ENCODE results near the gene MAP3K15.
"Not testable (repeated sequence)": the region's sequence is repeated elsewhere in the genome, so short reads cannot be mapped to it uniquely, and the experiment has no call there.

MAP3K15 gene

DNA sequence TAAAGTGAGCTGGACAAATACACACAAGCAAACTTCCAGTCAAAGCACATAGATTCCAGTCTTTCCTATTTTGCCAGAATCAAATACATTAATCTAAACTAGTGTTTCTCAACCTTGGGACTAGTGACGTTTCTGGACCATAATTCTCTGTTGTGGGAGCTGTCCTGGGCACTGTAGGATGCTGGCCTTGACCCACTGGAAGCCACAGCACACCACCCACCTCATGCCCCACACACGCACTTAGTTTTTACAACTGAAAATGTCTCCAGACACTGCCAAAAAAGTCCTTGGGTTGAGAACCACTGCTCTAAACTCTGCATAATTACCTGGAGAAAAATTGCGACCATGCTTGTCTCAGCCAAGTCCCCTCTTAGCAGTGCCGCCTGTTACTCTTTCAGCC, 57.6 kb downstream of the MAP3K15 start:
- Histone ChIP-seq H3K9me3 (ENCODE audit: control insufficient read depth in 1 of 2, low read length in 2 of 2) (no peaks in the 10 kb centered on the region), H3K27me3 (ENCODE audit: low read depth, low read length) (no peaks in the 10 kb centered on the region), H3K36me3 (ENCODE audit: control insufficient read depth in 1 of 2, insufficient read depth in 2 of 2, low read length in 2 of 2) (no peaks in the 10 kb centered on the region), H3K4me3 (ENCODE audit: low read depth in 1 of 2, low read length in 2 of 2) (no peak overlapping the region), H3K27ac (ENCODE audit: low read length) (no peak overlapping the region), H3K4me1 (ENCODE audit: control insufficient read depth in 1 of 2, insufficient read depth in 2 of 2, low read length in 2 of 2) (no peaks in the 10 kb centered on the region)

DNA sequence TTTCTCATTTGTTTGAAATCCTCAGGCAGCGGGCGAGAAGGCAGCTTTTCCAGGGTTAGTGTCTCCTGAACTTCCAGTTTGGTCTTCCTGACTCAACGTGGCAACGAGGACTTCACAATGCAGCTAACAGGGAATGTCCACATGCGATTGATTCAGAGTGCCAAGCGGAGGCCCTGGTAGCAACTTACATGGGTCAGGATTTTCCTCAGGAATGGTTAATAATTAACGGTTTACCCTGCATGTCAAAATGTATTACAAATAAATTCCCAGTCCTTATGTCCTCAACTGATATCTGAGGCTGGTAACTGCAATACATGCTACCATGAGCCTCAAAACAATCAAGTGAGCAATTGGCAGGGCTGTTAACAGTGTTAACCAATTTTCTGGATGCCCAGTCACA, 67.2 kb downstream of the MAP3K15 start:
- no peak overlapping the region for H3K4me3 ChIP-seq (ENCODE audit: low read depth in 1 of 2, low read length in 2 of 2)
- no peaks in the 10 kb centered on the region for H3K4me1 ChIP-seq (ENCODE audit: control insufficient read depth in 1 of 2, insufficient read depth in 2 of 2, low read length in 2 of 2)
- no peak overlapping the region for H3K27ac ChIP-seq (ENCODE audit: low read length)
- H3K9me3 ChIP-seq (ENCODE audit: control insufficient read depth in 1 of 2, low read length in 2 of 2), result no peaks in the 10 kb centered on the region
- H3K36me3 ChIP-seq (ENCODE audit: control insufficient read depth in 1 of 2, insufficient read depth in 2 of 2, low read length in 2 of 2), result no peaks in the 10 kb centered on the region
- H3K27me3 ChIP-seq (ENCODE audit: low read depth, low read length), result no peaks in the 10 kb centered on the region

DNA sequence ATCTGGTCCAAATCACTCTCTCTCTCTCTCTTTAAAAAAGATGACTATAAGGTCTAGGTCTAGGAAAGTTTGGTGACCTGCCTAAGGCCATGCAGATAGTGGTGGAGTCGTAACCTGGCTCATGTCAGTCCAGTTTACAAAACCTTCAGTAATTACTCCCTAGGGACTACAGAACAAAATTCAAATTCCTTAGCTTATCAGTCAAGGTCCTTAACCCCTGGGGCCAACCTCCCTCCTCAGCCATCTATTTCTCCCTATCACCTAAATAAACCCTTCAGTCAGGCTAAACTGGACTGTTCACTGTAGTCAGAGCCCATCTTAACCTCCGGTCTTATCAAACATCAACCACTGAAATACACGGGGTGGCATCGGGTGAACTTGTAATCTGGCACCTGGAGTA, 68.9 kb downstream of the MAP3K15 start:
- H3K9me3 ChIP-seq (ENCODE audit: control insufficient read depth in 1 of 2, low read length in 2 of 2), result no peaks in the 10 kb centered on the region

DNA sequence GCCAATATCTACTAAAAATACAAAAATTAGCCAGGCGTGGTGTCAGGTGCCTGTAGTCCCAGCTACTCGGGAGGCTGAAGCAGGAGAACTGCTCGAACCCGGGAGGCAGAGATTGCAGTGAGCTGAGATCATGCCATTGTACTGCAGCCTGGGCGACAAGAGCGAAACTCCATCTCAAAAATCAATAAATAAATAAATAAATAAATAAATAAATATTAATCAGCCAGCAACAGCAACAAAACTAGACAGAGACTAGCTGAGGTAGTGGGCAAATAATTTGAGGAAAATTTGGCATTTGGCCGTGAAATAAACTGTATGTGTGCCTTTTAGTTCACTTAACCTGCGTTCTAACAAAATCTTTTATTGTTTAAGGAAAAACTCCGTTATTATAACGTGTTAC, 69.5 kb downstream of the MAP3K15 start:
- not testable (repeated sequence) for H3K27ac ChIP-seq (ENCODE audit: low read length); H3K4me1 ChIP-seq (ENCODE audit: control insufficient read depth in 1 of 2, insufficient read depth in 2 of 2, low read length in 2 of 2); H3K27me3 ChIP-seq (ENCODE audit: low read depth, low read length); H3K9me3 ChIP-seq (ENCODE audit: control insufficient read depth in 1 of 2, low read length in 2 of 2); H3K36me3 ChIP-seq (ENCODE audit: control insufficient read depth in 1 of 2, insufficient read depth in 2 of 2, low read length in 2 of 2); H3K4me3 ChIP-seq (ENCODE audit: low read depth in 1 of 2, low read length in 2 of 2)

More for the DNA sequence above, 68.9 kb downstream of the MAP3K15 start:
- H3K4me1 ChIP-seq (ENCODE audit: control insufficient read depth in 1 of 2, insufficient read depth in 2 of 2, low read length in 2 of 2), result no peaks in the 10 kb centered on the region
- H3K27me3 ChIP-seq (ENCODE audit: low read depth, low read length), result no peaks in the 10 kb centered on the region
- no peaks in the 10 kb centered on the region for H3K36me3 ChIP-seq (ENCODE audit: control insufficient read depth in 1 of 2, insufficient read depth in 2 of 2, low read length in 2 of 2)
- no peak overlapping the region for H3K27ac ChIP-seq (ENCODE audit: low read length)
- H3K4me3 ChIP-seq (ENCODE audit: low read depth in 1 of 2, low read length in 2 of 2), result no peak overlapping the region

DNA sequence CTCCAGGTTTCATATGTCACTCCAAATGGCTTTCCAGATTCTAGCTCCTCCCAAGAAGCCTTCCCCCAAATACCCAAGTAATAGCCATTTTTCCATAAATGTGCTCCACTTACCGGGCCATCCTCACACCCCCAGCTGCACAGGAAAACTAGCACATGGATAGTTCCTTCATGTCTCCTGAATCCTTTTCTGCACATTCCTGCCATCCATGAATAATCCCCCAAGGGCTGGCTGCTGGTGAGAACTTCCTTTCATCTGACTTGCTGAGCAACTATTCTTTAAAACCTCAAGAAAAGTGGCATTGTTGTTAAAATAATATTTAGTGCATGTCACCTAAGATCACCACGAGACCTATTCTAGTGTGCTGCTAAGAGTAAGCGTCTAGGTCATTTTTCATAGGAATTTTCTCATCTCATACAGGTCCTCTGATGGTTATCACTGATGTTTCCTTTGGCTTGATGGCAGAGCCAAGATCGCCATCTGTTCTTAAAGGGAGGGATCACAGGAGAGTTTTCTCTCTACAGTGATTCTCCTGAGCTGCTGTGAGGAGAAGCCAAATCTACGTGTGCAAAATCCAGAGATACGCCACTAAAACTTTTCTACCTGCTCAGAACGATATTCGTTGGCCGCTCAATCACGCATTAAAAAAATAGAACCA, 71.3 kb downstream of the MAP3K15 start:
- Histone ChIP-seq H3K36me3 (ENCODE audit: control insufficient read depth in 1 of 2, insufficient read depth in 2 of 2, low read length in 2 of 2) (no peaks in the 10 kb centered on the region), H3K4me3 (ENCODE audit: low read depth in 1 of 2, low read length in 2 of 2) (no peak overlapping the region), H3K27ac (ENCODE audit: low read length) (no peak overlapping the region), H3K27me3 (ENCODE audit: low read depth, low read length) (no peaks in the 10 kb centered on the region), H3K9me3 (ENCODE audit: control insufficient read depth in 1 of 2, low read length in 2 of 2) (no peaks in the 10 kb centered on the region), H3K4me1 (ENCODE audit: control insufficient read depth in 1 of 2, insufficient read depth in 2 of 2, low read length in 2 of 2) (no peaks in the 10 kb centered on the region)

DNA sequence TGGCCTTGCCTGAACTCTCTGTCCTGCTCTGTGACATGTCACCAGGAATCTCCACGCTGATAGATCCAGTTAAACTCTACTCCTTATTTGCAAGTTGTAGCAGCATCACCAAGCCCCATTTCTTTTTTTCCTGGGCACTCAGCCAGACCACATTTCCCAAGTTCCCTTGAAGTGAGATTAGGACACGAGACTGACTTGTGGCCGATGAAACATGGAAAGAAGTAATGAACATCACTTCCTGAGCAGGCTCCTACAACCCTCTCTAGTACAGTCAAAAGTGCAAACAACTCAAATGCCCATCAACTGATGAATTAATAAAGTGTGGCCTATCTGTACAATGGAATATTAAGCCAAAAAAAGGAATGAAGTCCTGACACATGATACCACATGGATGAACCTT, 74.6 kb downstream of the MAP3K15 start:
- H3K27me3 ChIP-seq (ENCODE audit: low read depth, low read length), result no peaks in the 10 kb centered on the region
- no peaks in the 10 kb centered on the region for H3K36me3 ChIP-seq (ENCODE audit: control insufficient read depth in 1 of 2, insufficient read depth in 2 of 2, low read length in 2 of 2)
- H3K9me3 ChIP-seq (ENCODE audit: control insufficient read depth in 1 of 2, low read length in 2 of 2), result no peaks in the 10 kb centered on the region
- no peaks in the 10 kb centered on the region for H3K4me1 ChIP-seq (ENCODE audit: control insufficient read depth in 1 of 2, insufficient read depth in 2 of 2, low read length in 2 of 2)
- no peak overlapping the region for H3K4me3 ChIP-seq (ENCODE audit: low read depth in 1 of 2, low read length in 2 of 2)
- no peak overlapping the region for H3K27ac ChIP-seq (ENCODE audit: low read length)

DNA sequence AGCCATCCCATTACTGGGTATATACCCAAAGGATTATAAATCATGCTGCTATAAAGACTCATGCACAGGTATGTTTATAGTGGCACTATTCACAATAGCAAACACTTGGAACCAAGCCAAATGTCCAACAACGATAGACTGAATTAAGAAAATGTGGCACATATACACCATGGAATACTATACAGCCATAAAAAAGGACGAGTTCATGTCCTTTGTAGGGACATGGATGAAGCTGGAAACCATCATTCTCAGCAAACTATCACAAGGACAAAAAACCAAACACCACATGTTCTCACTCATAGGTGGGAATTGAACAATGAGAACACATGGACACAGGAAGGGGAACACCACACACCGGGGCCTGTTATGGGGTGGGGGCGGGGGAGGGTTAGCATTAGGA, 92.6 kb downstream of the MAP3K15 start:
- not testable (repeated sequence) for H3K27ac ChIP-seq (ENCODE audit: low read length); H3K4me1 ChIP-seq (ENCODE audit: control insufficient read depth in 1 of 2, insufficient read depth in 2 of 2, low read length in 2 of 2); H3K9me3 ChIP-seq (ENCODE audit: control insufficient read depth in 1 of 2, low read length in 2 of 2); H3K27me3 ChIP-seq (ENCODE audit: low read depth, low read length); H3K36me3 ChIP-seq (ENCODE audit: control insufficient read depth in 1 of 2, insufficient read depth in 2 of 2, low read length in 2 of 2); H3K4me3 ChIP-seq (ENCODE audit: low read depth in 1 of 2, low read length in 2 of 2)

DNA sequence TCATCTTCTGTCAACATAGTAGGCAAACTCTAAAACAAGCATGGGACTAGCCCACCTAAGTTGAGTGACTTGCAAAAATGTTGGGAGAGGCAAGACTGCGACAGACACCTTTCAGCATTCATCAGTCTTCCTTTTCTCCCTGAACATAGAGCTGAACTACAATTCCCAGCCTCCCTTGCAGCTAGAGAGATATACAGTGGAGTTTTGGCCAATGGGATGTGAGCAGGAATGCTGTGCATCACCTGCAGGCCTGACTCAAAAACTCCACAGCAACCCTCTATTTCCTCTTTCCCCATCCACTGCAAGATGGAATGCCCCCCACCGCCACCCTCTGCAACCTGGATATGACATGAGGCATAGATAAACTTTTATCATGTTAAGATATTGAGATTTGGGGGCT, 105.0 kb downstream of the MAP3K15 start:
- no peaks in the 10 kb centered on the region for H3K4me1 ChIP-seq (ENCODE audit: control insufficient read depth in 1 of 2, insufficient read depth in 2 of 2, low read length in 2 of 2)

DNA sequence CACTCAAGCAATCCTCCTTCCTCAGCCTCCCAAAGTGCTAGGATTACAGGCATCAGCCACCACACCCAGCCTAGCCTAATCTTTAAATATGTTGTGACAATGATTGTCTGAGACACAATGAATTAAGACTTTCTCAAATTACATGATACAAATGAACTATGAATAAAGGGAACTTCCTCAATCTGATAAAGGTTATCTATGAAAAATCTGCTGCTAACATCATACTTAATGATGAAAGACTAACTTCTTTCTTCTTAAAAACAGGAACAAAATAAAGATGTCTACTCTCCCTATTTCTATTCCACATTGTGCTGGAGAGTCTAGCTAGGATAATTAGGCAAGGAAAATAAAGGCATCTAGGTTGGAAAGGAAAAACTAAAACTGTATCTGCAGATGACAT, 111.6 kb downstream of the MAP3K15 start:
- H3K9me3 ChIP-seq (ENCODE audit: control insufficient read depth in 1 of 2, low read length in 2 of 2), result no peaks in the 10 kb centered on the region
- no peak overlapping the region for H3K27ac ChIP-seq (ENCODE audit: low read length)
- H3K27me3 ChIP-seq (ENCODE audit: low read depth, low read length), result no peaks in the 10 kb centered on the region
- no peak overlapping the region for H3K4me3 ChIP-seq (ENCODE audit: low read depth in 1 of 2, low read length in 2 of 2)
- no peaks in the 10 kb centered on the region for H3K36me3 ChIP-seq (ENCODE audit: control insufficient read depth in 1 of 2, insufficient read depth in 2 of 2, low read length in 2 of 2)
- H3K4me1 ChIP-seq (ENCODE audit: control insufficient read depth in 1 of 2, insufficient read depth in 2 of 2, low read length in 2 of 2), result no peaks in the 10 kb centered on the region

More for the DNA sequence above, 105.0 kb downstream of the MAP3K15 start:
- Histone ChIP-seq H3K9me3 (ENCODE audit: control insufficient read depth in 1 of 2, low read length in 2 of 2) (peaks cover 0 to 3% of the 10 kb centered on the region in 2 donors), H3K27ac (ENCODE audit: low read length) (no peak overlapping the region), H3K4me3 (ENCODE audit: low read depth in 1 of 2, low read length in 2 of 2) (no peak overlapping the region), H3K36me3 (ENCODE audit: control insufficient read depth in 1 of 2, insufficient read depth in 2 of 2, low read length in 2 of 2) (no peaks in the 10 kb centered on the region), H3K27me3 (ENCODE audit: low read depth, low read length) (no peaks in the 10 kb centered on the region)

DNA sequence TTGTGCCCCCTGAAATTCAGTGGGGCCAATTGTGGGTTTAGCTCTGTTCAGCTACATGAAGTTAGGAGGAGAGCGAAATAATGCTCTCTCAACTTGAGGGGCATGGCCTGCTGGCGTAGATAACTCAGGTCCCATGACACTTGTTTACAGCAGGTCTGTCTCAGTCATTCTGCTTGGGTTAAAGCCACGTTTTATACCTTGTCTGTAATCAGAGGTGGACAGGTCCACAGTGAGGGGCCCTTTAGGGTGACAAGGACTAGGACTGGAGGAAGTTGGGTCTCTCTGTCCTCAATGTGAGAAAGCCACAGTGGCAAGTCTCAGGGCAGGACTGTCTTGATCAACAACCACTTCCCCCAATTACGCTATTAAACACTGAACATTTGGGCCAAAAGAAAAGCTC, 122.6 kb downstream of the MAP3K15 start:
- Histone ChIP-seq H3K27ac (ENCODE audit: low read length) (no peak overlapping the region), H3K4me3 (ENCODE audit: low read depth in 1 of 2, low read length in 2 of 2) (no peak overlapping the region)

DNA sequence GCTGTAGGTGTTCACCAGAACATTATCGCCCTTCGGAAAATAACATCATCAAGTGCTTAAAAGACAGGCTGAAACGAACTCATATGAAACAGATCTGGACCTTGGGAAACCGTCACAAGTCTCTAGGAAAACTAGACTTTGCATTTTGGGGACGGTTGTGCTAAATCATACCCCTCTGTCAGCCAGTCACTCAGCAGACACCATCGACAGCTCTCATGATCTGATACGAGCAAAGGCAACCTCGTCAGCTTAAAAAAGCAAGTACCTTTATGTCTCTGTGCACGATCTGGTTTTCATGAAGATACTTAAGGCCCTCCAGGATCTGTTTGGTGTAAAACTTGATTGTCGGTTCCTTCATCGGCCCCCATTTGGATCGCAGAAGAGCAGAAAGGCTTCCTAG, 123.2 kb downstream of the MAP3K15 start:
- no peak overlapping the region for H3K4me3 ChIP-seq (ENCODE audit: low read depth in 1 of 2, low read length in 2 of 2)
- no peaks in the 10 kb centered on the region for H3K4me1 ChIP-seq (ENCODE audit: control insufficient read depth in 1 of 2, insufficient read depth in 2 of 2, low read length in 2 of 2)
- no peaks in the 10 kb centered on the region for H3K9me3 ChIP-seq (ENCODE audit: control insufficient read depth in 1 of 2, low read length in 2 of 2)
- no peaks in the 10 kb centered on the region for H3K27me3 ChIP-seq (ENCODE audit: low read depth, low read length)
- no peaks in the 10 kb centered on the region for H3K36me3 ChIP-seq (ENCODE audit: control insufficient read depth in 1 of 2, insufficient read depth in 2 of 2, low read length in 2 of 2)
- H3K27ac ChIP-seq (ENCODE audit: low read length), result no peak overlapping the region

More for the DNA sequence above, 122.6 kb downstream of the MAP3K15 start:
- no peaks in the 10 kb centered on the region for H3K36me3 ChIP-seq (ENCODE audit: control insufficient read depth in 1 of 2, insufficient read depth in 2 of 2, low read length in 2 of 2)
- no peaks in the 10 kb centered on the region for H3K4me1 ChIP-seq (ENCODE audit: control insufficient read depth in 1 of 2, insufficient read depth in 2 of 2, low read length in 2 of 2)
- no peaks in the 10 kb centered on the region for H3K9me3 ChIP-seq (ENCODE audit: control insufficient read depth in 1 of 2, low read length in 2 of 2)
- H3K27me3 ChIP-seq (ENCODE audit: low read depth, low read length), result no peaks in the 10 kb centered on the region

DNA sequence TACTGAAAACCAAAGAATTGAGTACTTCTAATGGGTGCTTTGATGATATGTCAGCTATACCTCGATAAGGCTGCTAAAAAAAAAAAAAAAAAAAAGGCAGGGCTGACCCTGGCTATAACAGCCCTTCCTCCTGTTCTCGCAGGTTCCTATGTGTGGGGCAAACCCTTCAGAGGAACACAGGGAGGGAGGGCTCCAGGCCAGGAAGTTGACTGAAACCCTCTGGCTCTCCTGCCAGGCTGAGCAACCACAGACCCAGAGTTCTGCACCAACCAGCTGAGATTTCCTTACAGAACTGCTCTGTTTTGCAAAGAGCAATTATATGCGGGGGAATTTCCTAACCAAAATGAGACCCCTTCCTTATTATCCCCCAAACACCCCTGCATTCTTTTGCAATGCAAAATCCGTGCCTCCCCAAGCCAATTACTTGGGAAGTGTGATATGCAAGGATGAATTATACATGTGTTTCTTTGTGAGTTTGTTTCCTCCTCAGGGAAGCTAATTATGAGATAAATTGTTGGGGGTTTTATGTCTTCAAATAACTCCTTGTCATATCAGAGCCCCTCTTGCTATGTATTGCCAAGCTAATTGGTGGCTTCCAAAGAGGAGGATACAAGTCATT, 126.0 kb downstream of the MAP3K15 start:
- no peak overlapping the region for H3K4me3 ChIP-seq (ENCODE audit: low read depth in 1 of 2, low read length in 2 of 2)
- H3K9me3 ChIP-seq (ENCODE audit: control insufficient read depth in 1 of 2, low read length in 2 of 2), result no peaks in the 10 kb centered on the region
- H3K27me3 ChIP-seq (ENCODE audit: low read depth, low read length), result no peaks in the 10 kb centered on the region
- no peak overlapping the region for H3K27ac ChIP-seq (ENCODE audit: low read length)
- H3K4me1 ChIP-seq (ENCODE audit: control insufficient read depth in 1 of 2, insufficient read depth in 2 of 2, low read length in 2 of 2), result no peaks in the 10 kb centered on the region
- H3K36me3 ChIP-seq (ENCODE audit: control insufficient read depth in 1 of 2, insufficient read depth in 2 of 2, low read length in 2 of 2), result no peaks in the 10 kb centered on the region

Measured in muscle layer of duodenum (tissue), 2 donors.